Measurements from ENCODE around the gene ZBED3.

GRCh38 chr5:77066184-77066583, 20.9 kb downstream of the ZBED3 start:
- TF ChIP-seq CTCF (IDR thresholded peaks at IDR 0.05) (no peak), POLR2A (IDR thresholded peaks at IDR 0.05) (no peak)
